GM12872 (cell line): ENCODE results near the gene NUDT15.

Experiments used
- TF ChIP-seq, protein P1 (sequence below): IDR thresholded peaks from 3 replicates; pipeline ENCODE4 v1.5.1; 2011; ENCODE audit warnings: low read depth, mild to moderate bottlenecking, low read length, moderate library complexity; ENCODE audit not compliant: insufficient read depth

Gene NUDT15

DNA sequence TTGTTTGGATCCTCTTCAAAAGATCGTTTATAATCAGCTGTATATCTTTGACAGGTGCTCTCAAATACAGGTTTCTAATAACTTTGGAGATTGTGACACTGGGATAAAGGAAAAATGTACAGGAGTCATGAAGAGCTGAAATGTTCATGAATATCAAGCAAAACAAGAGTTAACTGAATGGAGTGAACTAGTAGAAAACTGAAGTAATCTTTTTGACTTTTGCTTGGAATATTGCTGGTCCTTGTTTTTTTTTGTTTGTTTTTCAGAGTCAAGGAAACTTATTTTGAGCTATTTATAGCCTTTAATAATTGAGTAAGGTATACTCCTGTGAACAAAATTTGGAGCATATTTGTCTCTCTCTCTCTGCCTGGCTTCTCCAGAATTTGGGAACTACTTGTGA, 32.0 kb downstream of the NUDT15 start:
- TF ChIP-seq, protein P1, sequence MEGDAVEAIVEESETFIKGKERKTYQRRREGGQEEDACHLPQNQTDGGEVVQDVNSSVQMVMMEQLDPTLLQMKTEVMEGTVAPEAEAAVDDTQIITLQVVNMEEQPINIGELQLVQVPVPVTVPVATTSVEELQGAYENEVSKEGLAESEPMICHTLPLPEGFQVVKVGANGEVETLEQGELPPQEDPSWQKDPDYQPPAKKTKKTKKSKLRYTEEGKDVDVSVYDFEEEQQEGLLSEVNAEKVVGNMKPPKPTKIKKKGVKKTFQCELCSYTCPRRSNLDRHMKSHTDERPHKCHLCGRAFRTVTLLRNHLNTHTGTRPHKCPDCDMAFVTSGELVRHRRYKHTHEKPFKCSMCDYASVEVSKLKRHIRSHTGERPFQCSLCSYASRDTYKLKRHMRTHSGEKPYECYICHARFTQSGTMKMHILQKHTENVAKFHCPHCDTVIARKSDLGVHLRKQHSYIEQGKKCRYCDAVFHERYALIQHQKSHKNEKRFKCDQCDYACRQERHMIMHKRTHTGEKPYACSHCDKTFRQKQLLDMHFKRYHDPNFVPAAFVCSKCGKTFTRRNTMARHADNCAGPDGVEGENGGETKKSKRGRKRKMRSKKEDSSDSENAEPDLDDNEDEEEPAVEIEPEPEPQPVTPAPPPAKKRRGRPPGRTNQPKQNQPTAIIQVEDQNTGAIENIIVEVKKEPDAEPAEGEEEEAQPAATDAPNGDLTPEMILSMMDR = no peak

DNA sequence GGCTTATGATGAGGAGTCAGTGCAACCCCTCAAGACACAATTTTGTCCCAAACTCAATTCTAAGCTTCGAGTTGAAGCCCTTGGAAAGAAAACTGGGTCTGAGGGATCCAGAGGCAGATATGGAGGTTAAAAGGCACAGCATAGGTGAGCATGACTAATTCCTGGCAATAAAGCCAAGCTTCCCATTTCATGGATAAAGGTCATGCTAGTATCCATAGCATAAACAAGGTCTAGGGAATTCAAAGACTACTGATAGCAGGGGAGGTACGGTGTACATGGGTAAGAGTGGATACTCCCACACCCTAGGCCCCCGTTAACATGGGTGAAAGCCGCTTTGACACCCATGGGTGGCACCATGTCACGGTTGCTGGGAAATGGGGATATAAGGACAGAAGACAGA, 33.4 kb downstream of the NUDT15 start:
- TF ChIP-seq, protein P1 = no peak

DNA sequence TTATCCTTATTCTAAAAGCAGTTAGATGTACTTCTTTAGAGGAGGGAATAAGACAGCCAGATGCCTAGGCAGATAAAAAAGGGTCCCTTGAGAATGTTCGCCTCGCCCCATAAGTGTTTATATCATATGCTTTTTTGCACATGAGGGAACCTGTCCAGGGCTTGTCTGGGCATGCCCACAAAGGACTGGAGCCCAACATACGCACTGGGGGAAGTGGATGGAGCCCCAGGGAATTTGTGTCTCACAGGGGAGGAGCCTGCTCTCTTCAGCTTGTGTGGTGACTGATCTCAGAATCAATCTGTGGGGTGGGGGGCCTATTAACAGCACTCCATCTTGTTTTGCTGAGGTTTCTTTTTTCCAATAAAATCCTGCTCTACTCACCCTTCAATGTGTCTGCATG, 34.8 kb downstream of the NUDT15 start:
- TF ChIP-seq, protein P1 = no peak

DNA sequence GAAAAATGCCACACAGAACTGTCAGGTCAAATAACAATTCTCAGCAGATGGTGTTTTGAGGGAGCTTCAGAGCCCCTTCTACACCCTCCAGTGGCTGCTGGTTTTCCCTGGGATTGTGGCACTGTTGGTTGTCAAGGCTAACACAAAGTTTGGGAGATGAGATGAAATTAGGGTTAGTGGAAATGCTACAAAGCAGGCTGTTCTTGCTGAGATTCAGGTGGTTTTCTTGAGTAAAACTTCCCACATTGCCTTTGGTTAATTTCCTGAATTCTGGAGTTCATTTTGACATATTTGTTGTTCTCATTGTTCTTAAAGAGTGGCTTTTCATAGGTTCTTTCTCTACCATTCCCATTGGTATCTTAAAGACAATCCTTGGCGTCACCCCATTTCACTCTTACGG, 35.3 kb downstream of the NUDT15 start:
- TF ChIP-seq, protein P1 = no peak

DNA sequence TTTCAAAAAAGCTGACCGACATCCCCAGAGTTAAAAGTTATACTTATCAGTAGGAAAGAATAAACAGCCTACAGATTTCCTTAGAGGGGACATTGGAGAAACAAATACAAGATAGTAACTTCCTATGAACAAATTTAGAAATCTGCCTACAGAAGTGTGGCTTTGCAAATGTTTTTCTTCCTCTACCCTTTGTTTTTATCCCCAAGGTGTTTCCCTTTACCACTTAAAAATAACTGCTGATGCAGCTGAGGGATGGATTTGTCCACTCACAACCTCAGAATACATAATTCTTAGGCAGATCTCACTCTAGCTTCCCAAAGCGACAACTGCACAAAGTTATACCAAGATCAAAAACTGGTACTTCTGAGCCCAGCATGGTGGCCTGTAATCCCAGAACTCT, 36.5 kb downstream of the NUDT15 start:
- TF ChIP-seq, protein P1 = no peak

DNA sequence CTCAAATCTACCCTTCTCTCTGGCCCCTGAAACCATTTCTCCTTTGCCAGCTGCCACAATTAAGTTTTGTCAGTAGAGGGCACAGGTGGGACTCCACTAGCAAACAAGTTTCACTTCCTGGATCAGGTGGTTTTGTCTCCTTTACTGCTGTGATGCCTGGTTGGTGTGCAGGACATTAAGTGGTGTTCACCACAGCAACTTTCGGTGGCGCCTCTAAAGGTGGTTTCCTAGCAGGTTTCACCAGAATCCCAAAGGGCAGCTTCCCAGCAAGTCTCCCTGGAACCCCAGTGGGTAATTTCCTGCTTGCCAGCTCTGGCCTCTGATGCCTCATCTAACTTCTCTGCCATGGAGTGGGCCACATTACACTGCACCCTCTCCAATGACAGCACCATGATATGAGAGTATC, 40.7 kb downstream of the NUDT15 start:
- TF ChIP-seq, protein P1 = peak; percentile 67

DNA sequence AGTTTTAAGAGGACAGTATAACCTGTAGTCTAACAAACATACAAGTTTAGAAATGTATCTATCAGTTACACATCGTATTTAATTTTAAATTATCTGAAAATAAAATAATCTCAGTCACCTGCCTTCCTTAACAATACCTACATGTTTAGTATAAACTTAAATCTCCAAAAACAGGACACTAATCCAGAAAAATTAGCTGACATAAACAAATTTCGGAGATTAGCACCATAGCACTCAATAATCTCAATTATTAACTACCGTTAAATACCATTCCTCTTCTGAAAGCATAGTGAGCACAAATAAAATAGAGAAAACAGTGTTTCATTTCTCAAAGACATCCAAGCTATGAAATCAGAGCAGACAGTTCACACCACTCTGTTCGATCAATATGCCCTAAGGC, 44.2 kb downstream of the NUDT15 start:
- TF ChIP-seq, protein P1 = no peak

DNA sequence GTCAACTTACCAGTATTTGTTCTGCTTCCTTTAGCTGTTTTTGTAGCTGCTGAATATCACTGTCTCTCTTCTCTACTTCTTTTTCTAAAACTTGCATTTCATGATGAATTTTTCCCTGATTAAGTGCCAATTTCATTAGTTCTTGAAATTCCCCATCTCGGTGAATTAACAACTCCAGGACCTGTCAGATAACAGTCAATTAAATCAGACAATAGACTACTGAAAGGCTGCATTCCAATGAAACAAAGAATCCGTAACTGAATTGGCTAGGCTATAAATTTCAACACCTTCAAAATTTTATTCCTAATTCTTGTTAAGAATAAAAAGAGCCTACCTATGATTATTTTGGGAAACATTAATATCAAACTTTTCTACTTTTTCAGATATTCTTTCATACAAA, 48.7 kb downstream of the NUDT15 start:
- TF ChIP-seq, protein P1 = no peak
